Stimulated activated CD4-positive, alpha-beta T cell treated with anti-CD3 and anti-CD28 coated beads, Interleukin-15, amount 100 ng/mL, for 48 hours (primary cell): ENCODE data around the gene MYL5.

Source experiments
- DNase-seq, 2 donors: peaks; one replicate each; pipeline ENCODE4 v3.0.0-alpha.2; 2020; ENCODE audit warnings: low read depth in 2 of 2

The MYL5 gene

GRCh38 chr4:675036-675882 is 917 bp downstream of the MYL5 start:
- DNase-seq: no peak

- DNase-seq: no peak
These were observed 1.9 kb downstream of the MYL5 start for GRCh38 chr4:675980-676870.

GRCh38 chr4:676871-677235 is 2.5 kb downstream of the MYL5 start:
- no peak for DNase-seq

- DNase-seq: no peak
These were observed 3.3 kb downstream of the MYL5 start for GRCh38 chr4:677431-678293.

- DNase-seq: no peak
These were observed 4.2 kb downstream of the MYL5 start for GRCh38 chr4:678331-679103.

GRCh38 chr4:679104-679481 is 4.8 kb downstream of the MYL5 start:
- DNase-seq: no peak

- no peak for DNase-seq
These were observed 5.3 kb downstream of the MYL5 start for GRCh38 chr4:679629-680028.

- DNase-seq: no peak
These were observed 5.7 kb downstream of the MYL5 start for GRCh38 chr4:680091-680490.

GRCh38 chr4:680551-680927 is 6.2 kb downstream of the MYL5 start:
- DNase-seq: no peak

- DNase-seq: no peak
These were observed 6.7 kb downstream of the MYL5 start for GRCh38 chr4:680928-681645.

- DNase-seq: no peak
These were observed 7.6 kb downstream of the MYL5 start for GRCh38 chr4:681736-682451.

- DNase-seq: no peak
These were observed 8.3 kb downstream of the MYL5 start for GRCh38 chr4:682490-683172.

GRCh38 chr4:683247-683897 is 9.0 kb downstream of the MYL5 start:
- no peak for DNase-seq

GRCh38 chr4:683982-684622 is 9.8 kb downstream of the MYL5 start:
- DNase-seq: no peak

GRCh38 chr4:684623-685327 is 10.4 kb downstream of the MYL5 start:
- no peak for DNase-seq

GRCh38 chr4:685679-686412 is 11.5 kb downstream of the MYL5 start:
- no peak for DNase-seq
